ENCODE data around the gene CCDC71L.
"Not testable (repeated sequence)": the region's sequence is repeated elsewhere in the genome, so short reads cannot be mapped to it uniquely, and the experiment has no call there.

The CCDC71L gene

GRCh38 chr7:106660862-106661720, at the start of gene CCDC71L:
Gene CCDC71L (minus strand): TSS chr7:106661158. CDS start chr7:106660896, 262 bp downstream.
- peak; percentile 82 for DNase-seq

DNA sequence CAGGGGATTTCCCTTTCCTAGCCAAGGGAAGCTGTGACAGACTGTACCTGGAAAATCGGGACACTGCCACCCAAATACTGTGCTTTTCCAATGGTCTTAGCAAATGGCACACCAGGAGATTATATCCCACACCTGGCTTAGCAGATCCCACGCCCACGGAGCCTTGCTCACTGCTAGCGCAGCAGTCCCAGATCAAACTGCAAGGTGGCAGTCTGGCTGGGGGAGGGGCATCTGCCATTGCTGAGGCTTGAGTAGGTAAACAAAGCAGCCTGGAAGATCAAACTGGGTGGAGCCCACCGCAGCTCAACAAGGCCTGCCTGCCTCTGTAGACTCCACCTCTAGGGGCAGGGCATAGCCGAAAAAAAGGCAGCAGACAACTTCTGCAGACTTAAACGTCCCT, 48.6 kb upstream of the CCDC71L start:
- DNase-seq, result not testable (repeated sequence)

GRCh38 chr7:106704000-106704840, 43.3 kb upstream of the CCDC71L start:
- no peak for DNase-seq

DNA sequence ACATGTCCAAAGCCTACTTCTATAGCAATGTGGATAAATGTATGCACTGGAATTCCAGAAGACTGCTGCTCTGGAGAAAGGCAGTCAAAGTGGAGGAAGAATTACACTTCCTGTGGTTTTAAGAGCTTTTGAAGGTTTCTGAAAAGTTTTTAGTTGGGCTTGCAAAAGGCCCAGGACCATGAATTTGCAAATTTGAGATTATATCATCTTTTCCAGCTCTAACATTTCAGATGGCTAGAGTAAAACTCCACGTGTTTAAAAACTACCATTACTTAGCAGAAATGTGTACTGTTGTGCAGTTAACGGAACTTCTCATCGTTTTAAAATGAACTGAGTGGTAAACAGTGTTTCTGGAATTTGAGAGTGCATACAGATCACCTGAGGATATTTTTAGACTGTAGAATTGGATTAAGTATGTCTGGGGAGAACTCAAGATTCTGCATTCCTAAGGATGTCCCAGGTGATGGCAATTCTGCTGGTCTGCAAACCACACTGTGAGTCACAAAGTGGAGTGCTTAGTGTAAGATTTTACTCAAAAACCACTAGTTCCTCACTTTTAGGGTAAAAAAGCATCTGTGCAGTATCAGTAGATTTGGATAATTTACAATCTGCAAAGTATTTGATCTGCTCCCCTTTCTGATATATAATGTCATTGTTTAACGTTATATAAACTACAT, 32.9 kb upstream of the CCDC71L start:
- no peak for DNase-seq

- DNase-seq, result no peak
Observed at GRCh38 chr7:106692450-106693051, 31.6 kb upstream of the CCDC71L start.

- DNase-seq, result not testable (repeated sequence)
Observed at GRCh38 chr7:106688161-106688560, 27.2 kb upstream of the CCDC71L start.

DNA sequence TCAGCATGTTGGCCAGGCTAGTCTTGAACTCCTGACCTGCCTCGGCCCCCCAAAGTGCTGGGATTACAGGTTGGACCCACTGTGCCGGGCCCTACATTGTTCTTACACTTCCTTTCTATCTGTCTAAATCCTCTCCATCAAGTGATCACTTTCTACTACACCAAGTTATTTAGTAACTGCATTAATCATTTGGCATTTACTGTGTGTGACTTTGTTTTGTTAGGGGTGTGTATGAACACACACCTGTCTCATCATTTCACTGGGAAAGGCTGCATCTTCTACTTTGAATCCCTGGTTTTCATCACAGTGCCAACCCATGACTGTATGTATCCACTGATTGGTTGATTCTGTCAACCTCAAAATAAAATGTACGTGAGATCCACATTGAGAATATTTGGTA, 23.0 kb upstream of the CCDC71L start:
- DNase-seq, result no peak

GRCh38 chr7:106681815-106682495, 21.0 kb upstream of the CCDC71L start:
- DNase-seq, result no peak

DNA sequence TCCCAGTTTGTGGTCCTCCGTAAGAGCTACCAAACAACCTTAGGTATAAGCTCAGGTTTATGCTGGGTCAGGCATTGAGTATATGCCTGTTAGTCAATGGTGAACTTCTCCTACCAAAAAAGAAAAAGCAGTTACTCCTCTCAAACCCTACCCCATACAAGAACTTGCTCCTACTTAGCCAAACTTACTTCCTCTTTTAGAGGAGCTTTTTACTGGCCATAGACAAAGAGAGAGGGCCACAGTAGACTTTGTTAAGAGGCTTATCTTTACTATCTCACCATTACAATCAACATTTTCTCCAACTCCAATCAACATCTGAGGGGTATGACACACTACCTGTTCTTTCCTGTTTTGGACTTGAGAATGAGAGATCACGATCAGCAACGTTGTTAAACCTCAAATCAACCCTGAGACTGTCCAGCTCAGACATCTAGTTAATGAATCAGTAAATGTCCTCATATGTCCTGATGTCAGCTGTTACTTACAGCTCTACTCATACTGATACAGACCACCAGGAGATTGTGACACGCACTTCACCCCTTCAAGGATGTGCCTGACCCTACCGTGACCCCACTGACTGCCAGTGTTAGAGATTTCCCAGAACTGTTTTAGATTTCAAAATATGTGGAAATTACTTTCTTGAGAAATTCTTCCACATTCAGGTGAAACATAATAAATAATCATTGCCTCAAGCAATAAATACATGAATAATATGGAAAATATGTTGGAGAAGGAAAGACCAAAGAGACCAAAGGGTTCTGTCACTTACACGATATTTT, 18.4 kb upstream of the CCDC71L start:
- no peak for DNase-seq

- no peak for DNase-seq
Observed at GRCh38 chr7:106678795-106679152, 17.8 kb upstream of the CCDC71L start.

DNA sequence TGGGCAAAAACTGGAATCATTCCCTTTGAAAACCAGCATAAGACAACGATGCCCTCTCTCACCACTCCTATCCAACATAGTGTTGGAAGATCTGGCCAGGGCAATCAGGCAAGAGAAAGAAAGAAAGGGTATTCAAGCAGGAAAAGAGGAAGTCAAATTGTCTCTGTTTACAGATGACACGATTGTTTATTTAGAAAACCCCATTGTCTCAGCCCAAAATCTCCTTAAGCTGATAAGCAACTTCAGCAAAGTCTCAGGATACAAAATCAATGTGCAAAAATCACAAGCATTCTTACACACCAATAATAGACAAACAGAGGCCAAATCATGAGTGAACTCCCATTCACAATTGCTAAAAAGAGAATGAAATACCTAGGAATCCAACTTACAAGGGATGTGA, 15.5 kb upstream of the CCDC71L start:
- DNase-seq, result not testable (repeated sequence)

DNA sequence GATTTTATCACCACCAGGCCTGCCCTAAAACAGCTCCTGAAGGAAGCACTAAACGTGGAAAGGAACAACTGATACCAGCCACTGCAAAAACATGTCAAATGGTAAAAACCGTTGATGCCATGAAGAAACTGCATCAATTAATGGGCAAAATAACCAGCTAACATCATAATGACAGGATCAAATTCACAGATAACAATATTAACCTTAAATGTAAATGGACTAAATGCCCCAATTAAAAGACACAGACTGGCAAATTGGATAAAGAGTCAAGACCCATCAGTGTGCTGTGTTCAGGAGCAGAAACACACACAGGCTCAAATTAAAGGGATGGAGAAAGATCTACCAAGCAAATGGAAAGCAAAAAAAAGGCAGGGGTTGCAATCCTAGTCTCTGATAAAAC, 12.7 kb upstream of the CCDC71L start:
- DNase-seq, result not testable (repeated sequence)

- DNase-seq, result not testable (repeated sequence)
Observed at GRCh38 chr7:106671930-106672329, 11.0 kb upstream of the CCDC71L start.

DNA sequence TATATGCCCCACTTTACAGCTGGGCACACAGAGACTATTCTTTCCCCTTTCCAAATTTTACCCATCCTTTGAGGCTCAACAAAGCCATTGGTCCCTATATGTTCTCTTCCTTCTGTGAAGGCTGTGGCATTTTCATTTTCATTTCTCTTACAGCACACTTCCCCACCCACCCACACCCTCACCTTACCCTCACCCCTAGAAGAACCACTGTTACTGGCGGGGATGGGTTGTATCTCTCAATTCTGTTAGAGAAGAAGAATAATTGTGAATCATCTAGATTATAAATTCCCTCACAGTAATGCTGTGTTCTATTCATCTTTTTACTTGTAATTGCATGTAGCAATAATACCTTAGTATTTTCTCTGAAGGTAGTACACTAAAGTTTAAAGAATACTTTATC, 10.2 kb upstream of the CCDC71L start:
- no peak for DNase-seq

DNA sequence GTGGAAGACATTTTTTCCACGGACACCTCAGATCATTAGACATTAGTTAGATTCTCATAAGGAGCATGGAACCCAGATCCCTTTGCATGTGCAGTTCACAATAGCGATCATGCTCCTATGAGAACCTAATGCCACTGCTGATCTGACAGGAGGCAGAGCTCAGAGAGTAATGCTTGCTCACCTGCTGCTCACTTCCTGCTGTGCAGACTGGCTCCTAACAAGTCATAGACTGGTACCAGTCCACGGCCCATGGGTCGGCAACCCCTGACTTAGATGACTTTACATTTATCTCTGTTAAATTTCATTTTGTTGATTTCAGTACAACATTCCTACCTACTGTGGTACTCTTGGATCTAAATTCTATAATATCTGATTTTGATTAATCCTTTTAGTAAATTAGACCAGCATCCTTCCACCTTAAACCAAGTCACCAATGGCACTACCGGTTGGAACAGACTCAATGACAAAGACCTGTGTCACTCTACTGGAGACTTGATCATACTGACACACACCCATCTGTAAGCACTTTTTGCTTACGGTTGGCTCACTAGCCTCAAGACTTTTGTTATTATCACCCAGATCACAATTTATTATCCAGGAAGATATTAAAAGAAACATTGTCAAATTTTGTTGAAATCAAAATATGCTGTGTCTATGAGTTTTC, 8.0 kb upstream of the CCDC71L start:
- no peak for DNase-seq

GRCh38 chr7:106666353-106666752, 5.4 kb upstream of the CCDC71L start:
- DNase-seq, result no peak

GRCh38 chr7:106664343-106664742, 3.4 kb upstream of the CCDC71L start:
- no peak for DNase-seq

DNA sequence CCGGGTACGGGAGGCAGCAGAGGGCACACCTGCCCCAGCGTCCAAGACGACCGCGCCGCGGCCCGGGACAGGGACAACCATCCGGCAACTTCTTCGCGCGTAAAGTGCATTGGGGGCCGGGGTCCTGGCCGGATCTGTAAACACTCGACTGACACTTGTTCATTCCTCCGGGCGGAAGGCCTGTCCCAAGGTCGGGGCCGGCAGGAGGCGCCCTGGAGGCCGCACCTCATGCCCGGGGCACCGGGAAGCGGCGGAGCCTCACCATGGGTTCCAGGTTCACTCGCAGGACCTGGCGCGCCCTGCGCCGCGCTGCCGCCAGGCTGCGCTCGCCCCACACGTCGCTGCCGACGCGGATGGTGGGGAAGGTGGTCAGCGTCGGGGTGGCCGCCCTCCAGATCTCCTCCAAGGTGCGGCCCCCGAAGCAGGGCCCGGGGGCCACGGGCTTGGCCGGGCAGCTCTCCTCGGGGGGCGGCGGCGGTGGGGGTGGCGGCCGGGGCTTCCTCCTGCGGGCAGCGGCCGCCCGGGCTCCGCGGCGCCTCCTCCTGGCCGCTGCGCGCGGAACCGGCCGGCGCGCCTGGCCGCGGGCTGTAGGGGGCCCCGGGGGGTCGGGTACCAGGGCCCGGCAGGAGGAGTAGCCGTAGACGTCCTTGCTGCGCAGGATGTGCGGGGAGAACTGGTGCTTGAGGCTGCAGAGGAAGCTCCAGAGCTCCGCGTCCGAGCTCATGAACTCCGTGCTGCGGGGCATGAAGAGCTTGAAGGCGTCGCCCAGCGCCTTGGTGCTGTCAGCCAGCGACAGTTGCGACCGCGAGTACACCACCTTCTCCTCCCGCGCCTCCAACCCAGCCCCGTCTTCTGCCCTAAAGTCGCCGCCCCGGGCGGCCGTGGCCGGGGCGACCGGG, 746 bp downstream of the CCDC71L start:
- peak; percentile 69 for DNase-seq

DNA sequence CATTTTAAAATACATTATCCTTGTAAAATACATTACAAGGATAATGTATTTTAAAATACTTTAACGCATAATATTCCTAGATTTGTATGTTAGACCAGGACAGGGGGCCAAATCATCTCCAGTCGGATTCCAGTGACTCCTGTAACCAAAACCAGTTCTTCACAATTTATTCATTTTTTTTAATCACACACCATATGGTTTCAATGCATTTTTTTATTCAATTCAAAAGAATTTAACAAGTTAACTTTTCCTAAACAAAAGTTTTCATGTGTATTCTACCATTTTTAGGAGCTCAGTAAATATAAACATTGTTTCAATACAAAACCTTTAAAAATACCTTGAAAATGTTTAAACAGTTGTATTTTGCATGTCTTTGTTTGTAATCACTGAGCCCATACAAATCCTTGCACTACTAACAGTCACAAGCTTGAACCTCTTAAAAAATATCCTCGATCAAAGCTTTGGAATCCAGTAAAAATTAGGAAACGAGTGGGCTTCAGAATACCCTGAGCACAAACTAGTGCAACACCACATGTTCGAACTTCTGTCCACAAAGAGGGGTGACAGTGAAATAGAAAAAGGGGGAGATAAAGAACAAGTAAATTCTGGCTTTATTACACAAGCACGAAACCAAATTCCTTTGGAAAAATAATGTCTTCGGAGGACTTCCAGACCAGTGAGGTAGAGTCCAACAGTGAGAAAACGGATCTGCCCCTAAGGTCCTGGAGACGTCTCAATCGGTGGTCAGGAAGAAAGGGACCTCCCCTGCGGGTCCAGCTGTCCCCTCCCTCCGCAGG, 1.6 kb downstream of the CCDC71L start:
- no peak for DNase-seq

Measured in activated CD4-positive, alpha-beta T cell treated with anti-CD3 and anti-CD28 coated beads for 1 hour (primary cell).